GM21423 (cell line): Measurements from ENCODE around the gene TEAD3.

ENCODE experiments used
- ATAC-seq: cut with Tn5 transposase; IDR thresholded peaks from one replicate; pipeline ENCODE4 v1.9.1; 2021; ENCODE audit warnings: mild to moderate bottlenecking, moderate library complexity; ENCODE audit not compliant: unreplicated experiment

The TEAD3 gene

DNA sequence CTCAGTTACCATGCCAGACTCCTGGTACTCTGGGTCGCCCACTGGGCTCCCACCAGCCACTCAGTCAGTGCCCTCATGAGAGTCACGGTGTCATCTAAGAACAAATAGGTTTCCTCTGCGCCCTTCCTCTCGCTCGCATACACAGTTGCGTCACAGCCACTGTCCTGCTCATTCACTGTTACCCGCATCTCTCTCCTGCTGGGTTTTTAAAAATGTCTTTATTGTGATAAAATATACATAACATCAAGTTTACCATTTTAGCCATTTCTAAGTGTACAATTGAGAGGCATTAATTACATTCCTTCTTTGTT is 4.0 kb downstream of the TEAD3 start:
- no peak for ATAC-seq

DNA sequence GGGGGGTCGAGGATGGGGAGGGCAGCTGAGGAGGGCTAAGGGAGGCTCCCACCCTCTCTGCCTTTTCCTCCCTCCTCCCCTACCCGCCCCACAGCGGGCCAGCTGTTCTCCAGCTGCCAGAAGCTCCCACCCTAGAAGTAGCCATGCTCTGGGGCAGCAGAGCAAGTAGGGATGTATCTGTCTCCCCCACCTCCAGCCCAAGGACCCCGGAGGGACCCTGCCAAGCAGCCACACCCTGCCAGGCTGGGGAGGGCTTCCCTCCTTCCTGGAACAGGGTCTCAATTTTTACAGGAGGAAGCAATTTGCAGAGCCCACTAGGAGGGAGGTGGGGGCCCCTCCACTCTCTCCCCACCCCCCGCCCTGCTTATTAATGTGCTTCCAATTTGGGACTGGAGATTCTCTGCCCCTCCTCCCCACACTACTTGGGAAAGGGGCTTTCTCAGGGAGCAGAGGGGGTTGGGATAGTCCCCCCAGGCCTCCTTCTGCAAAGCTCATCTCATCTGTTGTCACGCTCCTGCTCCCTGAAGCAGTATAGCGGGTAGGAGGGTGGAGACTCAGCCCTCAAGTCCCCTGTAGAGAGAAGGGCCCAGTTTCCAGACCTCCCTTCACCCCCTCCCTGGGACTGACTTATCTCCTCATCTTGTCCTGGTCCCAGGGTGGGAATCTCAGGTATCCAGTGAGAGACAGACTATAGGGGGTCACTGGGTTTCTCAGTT is 4.5 kb downstream of the TEAD3 start:
- ATAC-seq, result no peak

DNA sequence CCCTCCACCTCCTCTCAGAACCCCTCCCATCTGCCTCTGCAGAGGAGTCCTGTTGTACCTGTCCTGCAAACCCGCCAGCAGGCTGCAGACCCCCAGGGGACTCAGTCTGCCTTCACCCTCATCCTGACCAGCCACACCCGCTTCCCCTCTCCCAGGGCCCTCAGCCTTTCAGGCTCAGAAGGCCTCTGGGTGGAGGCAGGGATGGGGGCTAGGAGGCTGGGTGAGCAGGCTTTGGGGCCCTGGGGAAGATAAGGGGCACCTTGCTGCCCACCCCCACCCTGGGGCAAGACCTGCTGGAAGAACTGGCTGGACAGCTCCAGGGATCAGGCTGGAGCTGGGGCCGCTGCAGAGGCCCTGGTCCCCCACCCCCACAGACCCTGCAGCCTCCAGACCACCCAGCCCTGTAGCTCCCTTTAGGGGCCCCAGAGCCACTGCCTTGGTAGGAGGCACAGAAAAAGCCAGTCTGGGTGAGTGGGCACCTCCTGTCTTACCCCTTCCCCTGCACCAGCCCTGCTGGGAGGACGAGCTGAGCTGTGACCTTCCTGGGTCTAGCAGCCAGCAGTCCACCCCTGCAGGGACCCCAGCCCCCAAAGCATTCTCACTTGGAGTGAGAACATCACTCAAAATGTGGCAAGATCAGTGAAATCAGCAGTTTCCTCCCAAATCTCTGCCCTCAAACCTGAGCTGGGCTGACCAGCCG is 5.2 kb downstream of the TEAD3 start:
- no peak for ATAC-seq

DNA sequence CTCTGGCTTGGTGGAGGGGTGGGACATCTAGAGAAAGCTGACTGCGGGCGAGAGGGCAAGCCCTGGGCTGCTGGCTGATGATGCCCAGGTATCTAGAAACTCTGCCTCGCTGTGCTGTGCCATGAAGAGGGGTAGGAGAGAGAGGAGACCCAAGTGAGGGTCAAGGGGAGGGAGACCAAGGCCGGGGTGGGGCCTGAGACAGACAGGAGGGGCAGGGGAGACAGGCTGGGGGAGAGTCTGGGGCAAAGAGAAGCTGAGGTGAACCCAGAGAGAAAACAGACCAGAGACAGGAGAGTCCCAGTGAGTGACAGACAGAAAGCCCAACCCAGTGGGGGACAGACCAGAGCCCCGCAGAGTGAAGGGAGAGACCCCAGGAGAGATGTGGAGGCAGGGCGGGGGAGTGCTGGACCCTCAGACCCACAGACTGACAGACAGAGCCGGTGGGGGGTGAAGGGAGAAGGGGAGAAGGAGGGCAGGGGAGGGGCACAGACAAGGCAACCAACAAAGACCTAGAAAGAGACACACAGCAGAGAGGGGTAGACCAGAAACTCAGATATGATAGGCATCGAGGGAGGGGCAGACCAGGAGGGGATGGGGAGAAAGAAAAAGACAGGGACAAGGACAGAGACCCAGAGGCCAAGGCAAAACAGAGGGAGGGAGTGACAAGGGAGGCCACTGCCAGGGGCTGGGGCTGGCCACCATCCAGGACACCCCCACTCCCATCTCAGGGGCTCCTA is 5.9 kb downstream of the TEAD3 start:
- ATAC-seq, result no peak

GRCh38 chr6:35489995-35490791 is 6.7 kb downstream of the TEAD3 start:
- no peak for ATAC-seq

DNA sequence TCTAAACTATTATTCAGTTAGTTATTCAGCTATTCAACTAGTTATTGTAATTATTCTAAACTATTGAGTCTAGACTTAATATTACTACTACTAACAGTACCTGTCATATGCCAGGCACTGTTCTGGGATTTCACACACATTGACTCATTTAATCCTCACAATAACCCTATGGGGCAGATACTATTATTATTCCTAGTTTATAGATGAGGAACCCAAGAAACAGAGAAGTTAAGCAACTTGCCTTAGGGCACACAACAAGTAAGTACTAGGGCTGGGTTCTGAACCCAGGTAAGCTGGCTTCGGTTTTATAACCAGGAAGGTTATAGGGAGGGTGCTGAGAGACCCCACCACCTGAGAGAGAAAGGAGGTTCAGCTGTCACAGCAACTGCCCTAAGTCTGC is 7.8 kb downstream of the TEAD3 start:
- ATAC-seq, result no peak

DNA sequence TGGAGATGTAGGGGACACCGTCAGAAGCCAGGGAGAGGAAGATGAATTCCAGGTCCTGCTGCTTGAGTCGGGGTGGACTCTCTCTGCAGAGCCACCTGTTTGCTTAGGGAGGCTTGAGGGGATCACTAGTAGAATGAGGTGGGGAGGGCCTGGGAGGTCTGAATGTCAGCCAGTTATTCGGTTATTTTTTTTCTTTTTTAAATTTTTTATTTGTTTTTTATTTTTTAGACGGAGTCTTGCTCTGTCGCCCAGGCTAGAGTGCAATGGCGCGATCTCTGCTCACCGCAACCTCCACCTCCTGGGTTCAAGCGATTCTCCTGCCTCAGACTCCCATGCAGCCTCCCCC is 8.4 kb downstream of the TEAD3 start:
- ATAC-seq, result no peak

DNA sequence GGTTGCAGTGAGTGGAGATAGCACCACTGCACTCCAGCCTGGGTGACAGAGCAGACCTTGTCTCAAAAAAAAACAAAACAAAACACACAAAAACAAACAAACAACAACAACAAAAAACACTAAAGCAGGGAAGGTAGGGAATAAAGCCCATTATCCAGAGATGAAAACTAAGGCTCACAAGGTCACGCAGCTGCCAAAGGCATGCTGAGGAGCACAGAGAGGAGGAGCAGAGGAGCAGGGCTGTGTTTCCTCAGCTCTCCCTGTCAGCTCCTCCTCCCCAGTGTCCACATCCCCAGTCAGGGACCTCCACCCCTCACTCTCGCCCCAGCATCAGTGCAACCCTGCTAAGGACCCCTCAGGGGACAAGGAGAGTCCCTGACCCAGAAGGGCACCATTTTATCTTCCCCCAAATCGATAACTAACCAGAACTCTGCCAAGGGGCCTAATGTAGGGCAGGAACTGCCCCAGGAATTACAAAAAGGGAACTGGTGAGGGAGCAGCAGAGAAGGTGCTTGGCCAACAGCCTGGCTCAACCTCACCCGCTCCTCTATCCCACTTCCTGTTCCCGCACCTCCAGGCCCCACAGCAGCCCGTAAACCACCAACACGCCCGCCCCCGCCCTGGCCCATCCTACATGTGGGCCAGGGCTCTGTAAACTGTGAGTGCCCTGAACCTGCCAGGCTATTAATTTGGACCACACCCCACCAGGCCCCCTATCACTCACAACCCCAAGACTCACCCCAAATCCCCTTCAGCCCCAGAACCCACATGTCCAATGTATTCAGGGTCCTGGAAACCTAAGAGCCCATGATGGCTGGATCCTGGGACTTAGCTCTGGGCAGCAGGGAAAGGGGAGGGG is 9.0 kb downstream of the TEAD3 start:
- ATAC-seq, result no peak

DNA sequence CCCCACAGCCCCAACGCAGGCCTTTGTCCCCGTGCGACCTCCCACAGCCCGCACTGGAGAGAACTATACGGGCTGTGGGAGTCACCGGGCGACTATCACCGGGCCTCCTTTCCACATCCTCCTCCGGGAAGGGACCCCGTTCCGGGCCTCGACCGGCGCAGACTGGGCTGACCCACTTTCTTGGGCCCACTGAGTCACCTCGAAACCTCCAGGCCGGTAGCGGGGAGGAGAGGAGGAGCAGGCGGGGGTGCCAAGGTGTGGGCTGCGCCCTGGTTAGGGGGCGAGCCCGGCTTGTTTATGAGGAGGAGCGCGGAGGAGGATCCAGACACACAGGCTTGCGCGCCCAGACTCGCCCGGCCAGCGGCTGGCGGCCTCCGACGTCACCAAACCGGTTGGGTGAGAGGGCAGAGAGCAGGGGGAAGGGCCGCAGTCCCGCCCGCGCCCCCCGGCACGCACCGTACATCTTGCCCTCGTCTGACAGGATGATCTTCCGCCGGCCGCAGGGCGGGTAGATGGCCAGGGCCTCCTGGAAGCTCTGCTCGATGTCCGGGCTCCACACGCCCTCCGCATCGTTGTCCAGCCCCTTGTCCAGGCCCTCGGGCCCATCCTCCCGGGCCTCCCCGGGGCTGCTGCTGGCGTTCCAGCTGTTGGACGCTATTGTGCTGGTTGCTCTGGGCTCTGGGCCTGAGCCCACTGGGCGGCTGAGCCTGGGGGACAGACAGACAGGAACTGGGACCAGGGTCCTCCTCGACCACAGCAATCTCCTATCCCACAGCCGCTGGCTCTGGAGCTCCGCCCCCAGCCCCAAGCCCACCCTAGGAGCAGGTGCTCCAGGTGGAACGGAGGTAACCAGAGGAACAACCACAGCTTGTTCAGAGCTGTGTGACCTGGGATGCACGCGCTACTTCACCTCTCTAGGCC is 10.6 kb downstream of the TEAD3 start:
- no peak for ATAC-seq

- ATAC-seq, result no peak
These were observed 11.4 kb downstream of the TEAD3 start for GRCh38 chr6:35485402-35485877.

GRCh38 chr6:35484921-35485392 is 11.9 kb downstream of the TEAD3 start:
- no peak for ATAC-seq

GRCh38 chr6:35483893-35484645 is 12.8 kb downstream of the TEAD3 start:
- no peak for ATAC-seq

- ATAC-seq, result no peak
These were observed 13.4 kb downstream of the TEAD3 start for GRCh38 chr6:35483490-35483889.

GRCh38 chr6:35483062-35483461 is 13.8 kb downstream of the TEAD3 start:
- no peak for ATAC-seq

DNA sequence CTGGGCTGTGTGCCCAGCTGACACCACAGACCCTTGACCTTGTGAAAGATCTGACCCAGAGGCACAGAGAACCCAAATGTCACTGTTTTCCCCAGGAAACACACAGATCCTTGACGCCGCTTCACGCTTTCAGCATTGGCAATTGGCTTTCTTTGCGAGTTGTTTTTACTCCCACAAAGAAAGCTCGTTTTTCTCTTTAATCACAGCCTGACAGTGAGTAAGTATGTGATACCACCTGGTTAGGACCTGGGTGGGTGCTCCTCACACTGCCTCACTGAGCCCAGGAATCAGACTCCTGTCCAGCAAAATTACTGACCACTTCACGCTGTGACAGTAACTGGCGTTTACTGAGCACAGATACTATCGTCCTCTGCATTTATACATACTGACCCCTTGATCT is 15.7 kb downstream of the TEAD3 start:
- no peak for ATAC-seq

DNA sequence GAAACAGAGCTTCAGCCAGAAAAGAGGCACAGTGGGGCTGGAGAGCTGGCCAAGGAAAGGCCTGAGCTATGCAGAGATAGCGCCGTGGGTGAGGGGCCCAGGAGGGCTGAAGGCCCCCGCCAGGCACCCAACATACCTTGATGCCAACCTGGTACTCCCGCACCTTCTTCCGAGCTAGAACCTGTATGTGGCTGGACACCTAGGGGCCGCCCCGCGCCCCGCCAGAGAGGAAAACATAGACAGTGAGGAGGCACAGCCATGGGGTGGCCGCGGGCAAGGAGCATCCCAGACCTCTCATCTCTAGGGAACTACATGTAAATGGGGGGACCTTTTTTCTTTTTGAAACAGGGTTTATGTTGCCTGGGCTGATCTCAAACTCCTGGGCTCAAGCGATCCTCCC is 16.7 kb downstream of the TEAD3 start:
- no peak for ATAC-seq

DNA sequence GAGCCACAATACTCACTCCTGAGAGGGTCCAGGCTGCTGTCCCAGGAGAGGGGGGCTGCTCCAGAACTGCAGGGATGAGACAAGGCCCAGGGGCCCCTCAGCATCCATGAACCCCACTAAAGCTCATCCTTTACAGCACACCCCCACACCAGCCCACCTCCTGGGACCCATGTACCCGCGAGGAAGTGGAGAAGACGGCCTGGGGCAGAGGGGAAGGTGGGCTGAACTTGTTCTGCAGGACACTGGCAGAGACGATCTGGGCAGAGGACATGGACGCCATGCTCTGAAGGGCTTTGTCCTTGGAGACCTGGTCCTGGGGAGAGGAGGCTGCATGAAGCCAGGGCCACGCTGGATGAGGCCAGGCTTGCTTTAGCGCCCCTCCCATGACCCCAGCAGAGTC is 18.6 kb downstream of the TEAD3 start:
- no peak for ATAC-seq

DNA sequence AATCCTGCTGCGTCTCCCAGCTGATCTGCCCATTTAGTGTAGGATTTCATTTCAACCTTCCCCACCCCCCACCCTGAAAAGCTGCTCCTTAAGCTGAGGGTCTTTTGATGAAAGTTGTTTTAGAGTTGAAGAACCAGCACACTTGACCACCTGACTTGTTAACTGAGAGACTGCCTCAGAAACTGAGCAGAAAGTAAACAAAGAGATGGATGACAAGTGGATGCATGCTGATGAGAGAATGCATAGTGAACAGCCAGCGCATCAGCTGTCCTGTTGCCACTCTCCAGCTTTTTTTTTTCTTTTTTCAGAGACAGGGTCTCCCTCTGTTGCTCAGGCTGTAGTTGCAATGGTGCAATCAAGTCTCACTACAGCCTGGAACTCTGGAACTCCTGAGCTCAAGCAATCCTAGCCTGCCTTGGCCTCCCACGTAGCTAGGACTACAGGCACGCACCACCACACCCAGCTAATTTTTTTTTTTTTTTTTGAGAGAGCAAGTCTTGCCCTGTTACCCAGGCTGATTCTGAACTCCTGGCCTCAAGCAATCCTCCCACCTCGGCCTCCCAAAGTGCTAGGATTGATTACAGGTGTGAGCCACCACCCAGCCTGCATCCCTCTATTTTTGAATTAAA is 19.2 kb downstream of the TEAD3 start:
- ATAC-seq, result no peak
